ENCODE results near the gene ATP5F1D. TPM values are rescaled to one million over a fixed set of nuclear protein-coding genes. Genes with fewer than 3 reads are reported as not detected.

Gene ATP5F1D
- total and polyA plus RNA-seq, 2 of the 13 experiments (the other 11 are each of a cell fraction or from before 2014, with no cell fraction given), result 39.4 to 78.7 TPM

- TF ChIP-seq ZNF687 (CRISPR knock-in tag; IDR thresholded peaks at IDR 0.05) (peak; percentile 81), YEATS2 (CRISPR knock-in tag; IDR thresholded peaks at IDR 0.05; ENCODE audit: borderline replicate concordance) (no peak; the same call in 1 of the 2 replicates), ASH2L (IDR thresholded peaks at IDR 0.05; ENCODE audit: insufficient read length, low read depth, low read length) (no peak), ZKSCAN8 (CRISPR knock-in tag; IDR thresholded peaks at IDR 0.05; ENCODE audit: borderline replicate concordance) (peak; percentile 63), PBX3 (CRISPR knock-in tag; IDR thresholded peaks at IDR 0.05; ENCODE audit: borderline replicate concordance) (no peak), ZNF547 (CRISPR knock-in tag; IDR thresholded peaks at IDR 0.05) (peak; percentile 50; the same call in 1 of the 2 replicates), TCF7L2 (IDR thresholded peaks at IDR 0.05; ENCODE audit: low read depth, low read length) (no peak), HOXD1 (CRISPR knock-in tag; IDR thresholded peaks at IDR 0.05) (0 out of 2 replicates have a peak, but pooled peaks have one; percentile 49), ZNF281 (CRISPR knock-in tag; IDR thresholded peaks at IDR 0.05; ENCODE audit: borderline replicate concordance) (peak; percentile 47; the same call in 1 of the 2 replicates), CSRNP2 (CRISPR knock-in tag; conservative IDR thresholded peaks at IDR 0.05; ENCODE audit: low read depth) (no peak), ATF3 (CRISPR knock-in tag; IDR thresholded peaks at IDR 0.05) (no peak), NRL (CRISPR knock-in tag; IDR thresholded peaks at IDR 0.05; ENCODE audit: borderline replicate concordance) (peak; percentile 14; the same call in 1 of the 2 replicates), YY1 (IDR thresholded peaks at IDR 0.05; ENCODE audit: insufficient read depth, insufficient replicate concordance, low read depth, low read length) (no peak), NAIF1 (CRISPR knock-in tag; IDR thresholded peaks at IDR 0.05; ENCODE audit: borderline replicate concordance) (no peak)
Observed at GRCh38 chr19:1248139-1248785, 6.7 kb downstream of the ATP5F1D start, which contains the start of gene MIDN (continued).

All from HepG2 (cell line).